K562 (cell line): ENCODE data around the gene STUB1. TPM values are rescaled to one million over a fixed set of nuclear protein-coding genes. Genes with fewer than 3 reads are reported as not detected.

Experiments
- EZH2 ChIP-seq: IDR thresholded peaks from 2 replicates; pipeline ENCODE4 v1.6.1; 2012; ENCODE audit warnings: low read depth, mild to moderate bottlenecking, inconsistent platforms, low read length, borderline replicate concordance
- HDGF ChIP-seq: fragments of 450-650 bp; IDR thresholded peaks from 2 replicates; pipeline ENCODE4 v1.6.1; 2016
- LEF1 ChIP-seq: fragments of 450-650 bp; IDR thresholded peaks from 2 replicates; pipeline ENCODE4 v1.6.1; 2016; ENCODE audit warnings: mild to moderate bottlenecking
- NFIC ChIP-seq: fragments of 450-650 bp; IDR thresholded peaks from 2 replicates; pipeline ENCODE4 v1.6.1; 2017; ENCODE audit warnings: mild to moderate bottlenecking, inconsistent platforms
- NFYB ChIP-seq: IDR thresholded peaks from 2 replicates; pipeline ENCODE4 v1.6.1; 2011; ENCODE audit warnings: mild to moderate bottlenecking, moderate library complexity; ENCODE audit not compliant: insufficient read length; ENCODE audit errors: extremely low read depth
- NKRF ChIP-seq: fragments of 450-650 bp; IDR thresholded peaks from 2 replicates; pipeline ENCODE4 v1.6.1; 2016; ENCODE audit warnings: borderline replicate concordance
- REST ChIP-seq, 2 experiments: fragments of 450-650 bp; formaldehyde crosslinking in 1 of 2; IDR thresholded peaks; 2 replicates each; pipeline versions ENCODE4 v1.4.0 to v1.6.1; 2014 to 2020; ENCODE audit warnings: mild to moderate bottlenecking in 2 of 2, borderline replicate concordance in 1 of 2, low read depth in 1 of 2
- SMAD2 ChIP-seq: fragments of 150-350 bp; IDR thresholded peaks from 2 replicates; pipeline ENCODE4 v1.6.1; 2014; ENCODE audit warnings: low read depth, mild to moderate bottlenecking, low read length
- ZC3H8 ChIP-seq: fragments of 450-650 bp; IDR thresholded peaks from 2 replicates; pipeline ENCODE4 v1.6.1; 2017
- ZNF280A ChIP-seq: fragments of 450-650 bp; IDR thresholded peaks from 2 replicates; pipeline ENCODE4 v1.6.1; 2018; ENCODE audit warnings: mild to moderate bottlenecking, low read depth; ENCODE audit not compliant: partially characterized antibody
- ZNF592 ChIP-seq: fragments of 450-650 bp; IDR thresholded peaks from 2 replicates; pipeline ENCODE4 v1.6.1; 2017; ENCODE audit warnings: antibody characterized with exemption, mild to moderate bottlenecking
- polyA plus RNA-seq, 8 experiments: library from polyadenylated mRNA; depleted of rRNA in 4 of 8; stranded (reverse) in 5 of 8; unstranded in 3 of 8; fragments of >200 nt; fragmentation: Nextera tagmentation in 2 of 8; fragmentation: Illumina TruSeq in 1 of 8; extraction: Ambion mirVana in 2 of 8; extraction: Trizol in 1 of 8; gene quantifications; 2 replicates each; pipeline versions ENCODE4 v1.2.1 to v1.2.3, GENCODE V29; 2011 to 2014; ENCODE audit warnings: inconsistent platforms in 1 of 8, missing spikeins in 1 of 8
- total RNA-seq, 7 experiments: library from RNA; depleted of rRNA in 6 of 7; stranded (reverse); fragments of >200 nt in 6 of 7; fragmentation: Illumina TruSeq in 2 of 7; extraction: Trizol in 2 of 7; gene quantifications; 2 replicates each; pipeline versions ENCODE4 v1.2.1 to v1.2.3, GENCODE V29; 2011 to 2021; ENCODE audit warnings: low replicate concordance in 1 of 7

Gene STUB1
- total and polyA plus RNA-seq, 9 of the 15 experiments (the other 6 are each of a cell fraction or from before 2014, with no cell fraction given): 10.6 to 251 (median 152) TPM

- 0 out of 2 replicates have a peak, but pooled peaks have one; percentile 37 for TF ChIP-seq NKRF
- TF ChIP-seq NFIC: 0 out of 2 replicates have a peak, but pooled peaks have one; percentile 17
- TF ChIP-seq ZNF280A: no peak
- no peak for TF ChIP-seq SMAD2
- peak; percentile 41 for TF ChIP-seq REST (IDR thresholded peaks at IDR 0.05; ENCODE audit: borderline replicate concordance)
- 0 out of 2 replicates have a peak, but pooled peaks have one; percentile 64 for TF ChIP-seq REST (CRISPR knock-in tag; IDR thresholded peaks at IDR 0.05; ENCODE audit: low read depth)
- TF ChIP-seq HDGF: no peak
- TF ChIP-seq ZC3H8: no peak
- no peak for TF ChIP-seq LEF1
- no peak for TF ChIP-seq NFYB
- TF ChIP-seq EZH2: no peak
- no peak for TF ChIP-seq ZNF592
These were observed 15.3 kb downstream of the STUB1 start (continued) for GRCh38 chr16:695355-696089.
